NCI-H2196 treated with DMSO at 0.1 percent for 48 hours (cell line): Measurements from ENCODE around the gene TACC2.

ENCODE experiments used
- DNase-seq: peaks from one replicate; lab custom pipeline; 2025; ENCODE audit not compliant: unreplicated experiment; lab: John Stamatoyannopoulos, UW

Gene TACC2

DNA sequence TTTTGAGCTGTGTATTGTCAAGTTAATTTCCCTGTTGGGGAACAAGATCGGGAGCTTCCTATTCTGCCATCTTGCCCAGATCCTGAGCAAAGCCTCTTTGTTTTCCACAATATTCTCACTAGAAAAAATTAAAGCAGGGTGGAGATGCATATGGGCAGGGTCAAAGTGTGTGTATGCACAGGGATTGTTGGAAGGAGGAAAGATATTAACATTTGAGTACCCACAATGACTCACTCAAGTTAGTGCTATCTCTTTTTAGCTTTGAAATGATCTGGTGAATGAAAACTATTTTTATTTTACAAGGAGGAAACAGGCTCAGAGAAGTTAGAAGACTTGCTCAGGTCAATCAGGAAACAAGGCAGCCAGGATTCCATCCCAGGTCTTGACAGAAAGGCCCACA, 275.5 kb downstream of the TACC2 start:
- no peak for DNase-seq

DNA sequence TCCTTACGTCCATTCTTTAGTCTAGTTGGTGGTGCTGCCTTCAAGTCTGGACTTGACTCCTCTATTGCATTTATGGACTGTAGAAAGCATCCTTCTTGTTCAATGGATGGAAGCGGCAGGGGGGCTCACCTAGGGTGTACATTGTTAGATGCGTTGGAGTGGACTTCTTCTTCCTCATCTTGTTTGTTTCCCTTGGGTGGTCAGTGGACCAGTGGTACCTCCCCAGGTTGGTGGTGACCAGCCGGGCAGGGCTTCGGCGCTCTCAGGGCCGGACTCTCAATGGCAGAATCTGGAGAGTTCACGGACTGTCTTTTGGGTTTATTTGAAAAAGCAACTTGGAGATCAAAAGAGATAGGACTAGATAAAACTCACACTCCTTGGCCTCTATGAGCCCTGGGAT, 276.0 kb downstream of the TACC2 start:
- DNase-seq = no peak

DNA sequence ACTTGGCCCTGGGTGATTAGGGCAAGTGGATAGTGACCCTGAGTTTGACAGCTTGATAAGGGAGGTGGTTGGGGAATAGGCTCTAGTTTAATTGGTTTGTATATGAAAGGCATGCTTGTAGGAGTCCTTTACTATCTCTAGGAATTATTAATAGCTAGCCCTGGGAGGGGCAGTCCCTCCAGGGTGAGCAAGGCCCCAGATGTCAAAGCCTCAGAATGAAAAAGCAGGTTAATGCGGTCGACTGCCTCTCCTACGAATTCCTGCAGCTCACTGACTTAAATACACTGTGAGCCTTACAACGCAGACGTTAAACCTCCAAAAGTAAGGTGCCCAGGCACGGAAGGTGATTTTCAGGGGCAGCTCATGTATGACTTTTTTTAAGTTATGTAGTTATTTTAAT, 276.9 kb downstream of the TACC2 start:
- no peak for DNase-seq

DNA sequence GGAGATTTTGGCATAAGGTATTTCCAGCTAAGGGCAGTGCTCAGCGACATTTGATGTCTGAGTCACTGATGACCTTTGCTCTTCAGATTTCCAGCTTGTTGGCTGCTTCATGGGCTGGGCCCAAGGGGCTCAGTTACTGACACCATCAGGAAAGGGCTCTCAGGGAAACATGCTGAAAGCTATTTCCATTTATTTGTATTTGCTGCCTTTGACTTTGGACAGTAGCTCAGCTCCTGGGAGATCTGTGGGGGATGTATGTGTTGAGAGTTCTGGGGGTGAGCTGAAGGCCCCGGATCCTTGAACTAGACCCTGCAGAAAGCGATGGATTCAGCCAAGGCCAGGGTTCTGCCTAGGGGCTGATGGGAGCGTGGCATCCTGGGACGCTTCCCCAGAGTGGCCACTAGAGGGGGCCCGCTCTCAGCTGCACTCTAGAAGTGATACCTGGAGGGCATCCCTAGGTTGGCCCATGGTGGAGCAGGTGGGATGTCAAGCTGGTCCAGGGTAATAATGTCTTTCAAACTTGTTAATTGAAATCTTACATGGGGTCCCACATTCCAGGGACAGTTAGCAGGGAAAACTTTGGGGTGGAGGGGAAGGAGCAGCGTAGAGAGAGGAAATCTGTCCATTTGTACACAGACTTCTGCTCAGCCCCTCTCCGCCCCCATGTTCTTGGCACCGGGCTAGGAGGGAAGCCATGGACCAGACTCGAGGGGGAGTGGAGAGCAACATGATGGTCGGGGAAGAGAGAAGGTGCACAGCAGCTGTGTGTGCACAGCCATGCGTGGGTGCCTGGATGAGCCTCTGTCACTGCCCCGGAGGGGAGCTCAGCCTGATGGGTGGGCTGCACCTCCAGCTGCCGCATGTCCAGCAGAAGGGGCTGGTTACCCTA, 279.1 kb downstream of the TACC2 start:
- no peak for DNase-seq

DNA sequence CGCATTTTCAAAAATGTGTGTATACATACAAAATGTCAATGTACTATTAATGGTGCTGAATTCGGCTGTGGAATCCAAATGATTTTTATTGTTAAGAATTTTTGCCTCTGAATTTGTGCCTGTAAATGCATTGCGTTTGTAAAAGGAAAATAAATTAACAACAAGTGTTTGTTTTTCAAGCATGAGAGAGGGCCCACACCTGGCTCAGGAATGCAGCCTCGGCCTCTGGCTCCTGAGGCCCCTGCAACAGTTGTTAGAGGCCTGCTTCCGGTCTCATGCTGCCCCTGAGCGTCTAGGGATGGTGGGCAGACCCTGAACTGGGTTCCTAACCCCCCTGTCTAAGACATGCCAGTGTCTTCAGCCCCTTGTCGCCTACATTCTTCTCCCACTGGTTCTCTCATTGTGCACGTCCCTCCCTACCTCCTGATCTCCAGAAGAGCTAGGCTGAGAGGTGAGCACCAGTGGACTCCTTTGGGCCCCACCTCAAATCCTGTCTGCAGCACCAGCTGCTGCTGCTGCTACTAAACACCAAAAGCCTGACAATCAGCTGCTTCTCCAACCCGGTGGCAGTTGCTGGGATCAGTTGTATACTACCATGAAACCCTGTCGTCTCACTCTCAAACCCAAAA, 280.2 kb downstream of the TACC2 start:
- DNase-seq = no peak

GRCh38 chr10:122271076-122271475, 282.1 kb downstream of the TACC2 start, which contains the start of gene BTBD16:
BTBD16 (plus strand) TSS chr10:122271296; CDS start chr10:122275082, 3,786 bp downstream.
- DNase-seq = no peak

DNA sequence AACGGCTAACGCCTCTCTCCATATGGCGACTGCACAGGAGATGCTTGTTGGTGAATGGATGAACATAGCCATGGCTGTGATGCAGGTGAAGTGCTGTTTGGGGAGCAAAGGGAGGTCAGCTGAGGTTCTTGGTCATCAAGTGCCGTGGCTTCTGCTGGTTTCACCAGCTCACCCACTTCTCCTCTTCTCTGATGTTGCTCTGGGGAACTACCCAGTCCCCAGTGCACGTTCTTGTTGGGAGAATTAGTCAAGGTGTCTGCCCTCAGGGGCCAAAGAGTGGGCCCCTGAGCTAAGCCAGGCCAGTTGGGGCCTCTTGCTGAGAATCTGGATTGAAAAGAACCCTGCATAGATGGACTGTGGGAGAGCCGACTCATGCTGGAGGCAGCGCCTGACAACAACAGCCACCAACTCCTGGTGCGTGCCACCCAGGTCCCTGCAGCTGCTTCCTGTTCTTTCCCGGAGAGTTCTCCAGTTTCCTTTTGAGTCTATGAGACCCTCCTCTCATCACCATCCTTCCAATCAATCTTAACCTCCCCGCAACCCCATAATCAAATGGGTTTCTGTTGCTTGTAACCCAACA, 285.1 kb downstream of the TACC2 start:
- DNase-seq = no peak

GRCh38 chr10:122276611-122277208, 287.7 kb downstream of the TACC2 start:
- no peak for DNase-seq

DNA sequence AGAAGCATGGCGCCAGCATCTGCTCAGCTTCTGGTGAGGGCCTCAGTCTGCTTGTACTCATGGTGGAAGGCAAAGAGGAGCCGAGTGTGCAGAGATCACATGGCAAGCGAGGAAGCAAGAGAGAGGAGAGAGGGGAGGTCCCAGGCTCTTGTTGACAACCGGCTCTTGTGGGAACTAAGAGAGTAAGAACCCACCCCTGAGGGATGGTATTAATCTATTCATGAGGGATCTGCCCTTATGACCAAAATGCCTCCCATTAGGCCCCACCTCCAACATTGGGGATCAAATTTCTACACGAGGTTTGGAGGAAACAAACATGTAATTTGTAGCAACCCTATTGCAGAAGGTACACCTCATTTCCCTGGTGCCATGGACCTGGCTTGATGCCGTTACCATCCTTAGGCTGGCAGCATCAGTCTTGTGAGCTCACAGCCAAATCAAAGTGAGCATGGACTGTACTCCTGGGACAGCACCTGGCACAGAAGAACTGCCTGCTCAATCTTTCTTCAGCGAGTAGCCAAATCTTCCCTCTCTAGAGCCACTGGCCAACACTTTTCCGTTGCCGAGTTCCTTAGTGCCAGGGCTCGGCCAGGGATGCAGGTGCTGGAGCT, 288.7 kb downstream of the TACC2 start:
- no peak for DNase-seq

GRCh38 chr10:122279725-122280141, 290.8 kb downstream of the TACC2 start:
- DNase-seq = no peak

GRCh38 chr10:122280156-122280555, 291.2 kb downstream of the TACC2 start:
- no peak for DNase-seq

- DNase-seq = no peak
Measured at GRCh38 chr10:122281018-122281626, 292.2 kb downstream of the TACC2 start.

GRCh38 chr10:122281751-122282150, 292.8 kb downstream of the TACC2 start:
- no peak for DNase-seq

- DNase-seq = no peak
Measured at GRCh38 chr10:122282253-122282671, 293.3 kb downstream of the TACC2 start.

- no peak for DNase-seq
Measured at GRCh38 chr10:122282909-122283308, 293.9 kb downstream of the TACC2 start.

GRCh38 chr10:122285506-122286444, 296.8 kb downstream of the TACC2 start:
- DNase-seq = no peak

GRCh38 chr10:122286867-122287266, 297.9 kb downstream of the TACC2 start:
- no peak for DNase-seq

DNA sequence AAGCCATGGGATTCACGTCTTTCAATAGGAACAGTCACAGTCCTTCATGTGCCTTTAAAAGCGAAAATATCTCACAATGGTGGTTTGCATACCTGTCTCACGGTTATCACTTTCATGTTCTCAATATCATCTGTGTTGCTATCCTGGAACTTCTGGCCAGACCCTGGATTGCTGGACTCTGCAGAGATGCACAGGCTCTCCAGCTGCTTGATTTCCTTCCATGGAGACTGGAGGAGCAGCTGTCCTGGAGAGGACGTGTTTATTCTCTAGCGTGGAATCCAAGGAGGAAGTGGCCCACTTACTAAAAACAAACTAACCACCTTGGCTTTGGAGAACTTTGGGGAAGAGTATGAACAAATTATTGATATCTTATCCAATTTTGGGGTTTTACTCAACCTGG, 298.6 kb downstream of the TACC2 start:
- no peak for DNase-seq

GRCh38 chr10:122288262-122288661, 299.3 kb downstream of the TACC2 start:
- no peak for DNase-seq

- DNase-seq = no peak
Measured at GRCh38 chr10:122288917-122289316, 300.0 kb downstream of the TACC2 start.
